ENCODE data around the gene MOB2.

DNA sequence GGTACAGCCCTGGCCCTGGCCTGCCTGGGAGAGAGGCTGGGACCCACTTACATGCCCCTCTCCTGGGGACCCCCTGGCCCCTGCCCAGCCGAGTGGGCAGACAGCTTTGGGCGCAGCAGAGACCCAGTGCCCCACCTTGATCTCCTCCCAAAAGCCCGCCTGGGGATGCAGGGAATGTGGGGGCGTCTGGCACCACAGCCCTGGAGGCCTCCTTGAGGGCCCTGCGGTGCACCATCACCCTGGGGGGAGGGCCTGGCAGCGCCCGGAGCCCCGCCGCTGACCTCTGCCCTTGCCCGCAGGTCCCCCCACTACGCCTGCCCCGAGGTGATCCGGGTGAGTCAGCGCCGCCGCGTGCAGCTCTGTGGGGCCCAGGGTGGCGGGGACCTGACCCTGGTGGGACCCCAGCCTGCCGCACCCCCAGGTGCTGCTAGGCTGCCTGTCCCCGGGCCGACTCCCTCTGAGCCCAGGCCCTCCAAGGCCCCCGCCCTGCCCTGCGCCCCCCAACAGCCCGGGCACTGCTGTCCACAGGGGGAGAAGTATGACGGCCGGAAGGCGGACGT lies 43.7 kb downstream of the MOB2 start:
- TF ChIP-seq, protein P1, sequence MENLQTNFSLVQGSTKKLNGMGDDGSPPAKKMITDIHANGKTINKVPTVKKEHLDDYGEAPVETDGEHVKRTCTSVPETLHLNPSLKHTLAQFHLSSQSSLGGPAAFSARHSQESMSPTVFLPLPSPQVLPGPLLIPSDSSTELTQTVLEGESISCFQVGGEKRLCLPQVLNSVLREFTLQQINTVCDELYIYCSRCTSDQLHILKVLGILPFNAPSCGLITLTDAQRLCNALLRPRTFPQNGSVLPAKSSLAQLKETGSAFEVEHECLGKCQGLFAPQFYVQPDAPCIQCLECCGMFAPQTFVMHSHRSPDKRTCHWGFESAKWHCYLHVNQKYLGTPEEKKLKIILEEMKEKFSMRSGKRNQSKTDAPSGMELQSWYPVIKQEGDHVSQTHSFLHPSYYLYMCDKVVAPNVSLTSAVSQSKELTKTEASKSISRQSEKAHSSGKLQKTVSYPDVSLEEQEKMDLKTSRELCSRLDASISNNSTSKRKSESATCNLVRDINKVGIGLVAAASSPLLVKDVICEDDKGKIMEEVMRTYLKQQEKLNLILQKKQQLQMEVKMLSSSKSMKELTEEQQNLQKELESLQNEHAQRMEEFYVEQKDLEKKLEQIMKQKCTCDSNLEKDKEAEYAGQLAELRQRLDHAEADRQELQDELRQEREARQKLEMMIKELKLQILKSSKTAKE (CRISPR knock-in tag; IDR thresholded peaks at IDR 0.05; ENCODE audit: borderline replicate concordance), result no peak
- TF ChIP-seq, protein P2, sequence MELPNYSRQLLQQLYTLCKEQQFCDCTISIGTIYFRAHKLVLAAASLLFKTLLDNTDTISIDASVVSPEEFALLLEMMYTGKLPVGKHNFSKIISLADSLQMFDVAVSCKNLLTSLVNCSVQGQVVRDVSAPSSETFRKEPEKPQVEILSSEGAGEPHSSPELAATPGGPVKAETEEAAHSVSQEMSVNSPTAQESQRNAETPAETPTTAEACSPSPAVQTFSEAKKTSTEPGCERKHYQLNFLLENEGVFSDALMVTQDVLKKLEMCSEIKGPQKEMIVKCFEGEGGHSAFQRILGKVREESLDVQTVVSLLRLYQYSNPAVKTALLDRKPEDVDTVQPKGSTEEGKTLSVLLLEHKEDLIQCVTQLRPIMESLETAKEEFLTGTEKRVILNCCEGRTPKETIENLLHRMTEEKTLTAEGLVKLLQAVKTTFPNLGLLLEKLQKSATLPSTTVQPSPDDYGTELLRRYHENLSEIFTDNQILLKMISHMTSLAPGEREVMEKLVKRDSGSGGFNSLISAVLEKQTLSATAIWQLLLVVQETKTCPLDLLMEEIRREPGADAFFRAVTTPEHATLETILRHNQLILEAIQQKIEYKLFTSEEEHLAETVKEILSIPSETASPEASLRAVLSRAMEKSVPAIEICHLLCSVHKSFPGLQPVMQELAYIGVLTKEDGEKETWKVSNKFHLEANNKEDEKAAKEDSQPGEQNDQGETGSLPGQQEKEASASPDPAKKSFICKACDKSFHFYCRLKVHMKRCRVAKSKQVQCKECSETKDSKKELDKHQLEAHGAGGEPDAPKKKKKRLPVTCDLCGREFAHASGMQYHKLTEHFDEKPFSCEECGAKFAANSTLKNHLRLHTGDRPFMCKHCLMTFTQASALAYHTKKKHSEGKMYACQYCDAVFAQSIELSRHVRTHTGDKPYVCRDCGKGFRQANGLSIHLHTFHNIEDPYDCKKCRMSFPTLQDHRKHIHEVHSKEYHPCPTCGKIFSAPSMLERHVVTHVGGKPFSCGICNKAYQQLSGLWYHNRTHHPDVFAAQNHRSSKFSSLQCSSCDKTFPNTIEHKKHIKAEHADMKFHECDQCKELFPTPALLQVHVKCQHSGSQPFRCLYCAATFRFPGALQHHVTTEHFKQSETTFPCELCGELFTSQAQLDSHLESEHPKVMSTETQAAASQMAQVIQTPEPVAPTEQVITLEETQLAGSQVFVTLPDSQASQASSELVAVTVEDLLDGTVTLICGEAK (IDR thresholded peaks at IDR 0.05), result no peak
- TF ChIP-seq, protein P2 (CRISPR knock-in tag; IDR thresholded peaks at IDR 0.05), result no peak
- TF ChIP-seq, protein P3, sequence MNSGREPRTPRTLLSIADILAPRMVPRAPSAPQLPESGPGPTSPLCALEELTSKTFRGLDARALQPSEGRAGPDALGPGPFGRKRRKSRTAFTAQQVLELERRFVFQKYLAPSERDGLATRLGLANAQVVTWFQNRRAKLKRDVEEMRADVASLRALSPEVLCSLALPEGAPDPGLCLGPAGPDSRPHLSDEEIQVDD (CRISPR knock-in tag; IDR thresholded peaks at IDR 0.05; ENCODE audit: borderline replicate concordance), result no peak
- TF ChIP-seq CHD2 (IDR thresholded peaks at IDR 0.05; ENCODE audit: low read depth, low read length) (no peak), HNF4G (IDR thresholded peaks at IDR 0.05; ENCODE audit: borderline replicate concordance, low read depth, low read length) (no peak), HNF4G (CRISPR knock-in tag; IDR thresholded peaks at IDR 0.05; ENCODE audit: borderline replicate concordance, low read depth) (no peak), ZNF12 (CRISPR knock-in tag; IDR thresholded peaks at IDR 0.05) (no peak), HNRNPL (IDR thresholded peaks at IDR 0.05; ENCODE audit: low read depth, low read length) (no peak), KLF13 (CRISPR knock-in tag; IDR thresholded peaks at IDR 0.05) (no peak)
- TF ChIP-seq, protein P4, sequence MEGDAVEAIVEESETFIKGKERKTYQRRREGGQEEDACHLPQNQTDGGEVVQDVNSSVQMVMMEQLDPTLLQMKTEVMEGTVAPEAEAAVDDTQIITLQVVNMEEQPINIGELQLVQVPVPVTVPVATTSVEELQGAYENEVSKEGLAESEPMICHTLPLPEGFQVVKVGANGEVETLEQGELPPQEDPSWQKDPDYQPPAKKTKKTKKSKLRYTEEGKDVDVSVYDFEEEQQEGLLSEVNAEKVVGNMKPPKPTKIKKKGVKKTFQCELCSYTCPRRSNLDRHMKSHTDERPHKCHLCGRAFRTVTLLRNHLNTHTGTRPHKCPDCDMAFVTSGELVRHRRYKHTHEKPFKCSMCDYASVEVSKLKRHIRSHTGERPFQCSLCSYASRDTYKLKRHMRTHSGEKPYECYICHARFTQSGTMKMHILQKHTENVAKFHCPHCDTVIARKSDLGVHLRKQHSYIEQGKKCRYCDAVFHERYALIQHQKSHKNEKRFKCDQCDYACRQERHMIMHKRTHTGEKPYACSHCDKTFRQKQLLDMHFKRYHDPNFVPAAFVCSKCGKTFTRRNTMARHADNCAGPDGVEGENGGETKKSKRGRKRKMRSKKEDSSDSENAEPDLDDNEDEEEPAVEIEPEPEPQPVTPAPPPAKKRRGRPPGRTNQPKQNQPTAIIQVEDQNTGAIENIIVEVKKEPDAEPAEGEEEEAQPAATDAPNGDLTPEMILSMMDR (CRISPR knock-in tag; IDR thresholded peaks at IDR 0.05), result no peak
